ENCODE results near the gene EGLN1. TPM values are rescaled to one million over a fixed set of nuclear protein-coding genes. Genes with fewer than 3 reads are reported as not detected.

The EGLN1 gene
- polyA plus RNA-seq, 1 donor, result 44.3 TPM

GRCh38 chr1:231396643-231397042 lies 25.4 kb downstream of the EGLN1 start:
- DNase-seq (ENCODE audit: low read depth), result no peak

GRCh38 chr1:231395998-231396390 lies 26.1 kb downstream of the EGLN1 start:
- DNase-seq (ENCODE audit: low read depth), result no peak

GRCh38 chr1:231395076-231395997 lies 26.8 kb downstream of the EGLN1 start:
- DNase-seq (ENCODE audit: low read depth), result peak; percentile 65

GRCh38 chr1:231393668-231394067 lies 28.4 kb downstream of the EGLN1 start:
- DNase-seq (ENCODE audit: low read depth), result no peak

- DNase-seq (ENCODE audit: low read depth), result no peak
Observed at GRCh38 chr1:231392389-231393131, 29.5 kb downstream of the EGLN1 start.

GRCh38 chr1:231390071-231390470 lies 32.0 kb downstream of the EGLN1 start:
- DNase-seq (ENCODE audit: low read depth), result no peak

GRCh38 chr1:231387770-231388669 lies 34.1 kb downstream of the EGLN1 start:
- DNase-seq (ENCODE audit: low read depth), result no peak

- no peak for DNase-seq (ENCODE audit: low read depth)
Observed at GRCh38 chr1:231386466-231386865, 35.6 kb downstream of the EGLN1 start.

- no peak for DNase-seq (ENCODE audit: low read depth)
Observed at GRCh38 chr1:231385416-231385748, 36.7 kb downstream of the EGLN1 start.

- DNase-seq (ENCODE audit: low read depth), result no peak
Observed at GRCh38 chr1:231384696-231385415, 37.2 kb downstream of the EGLN1 start.

- DNase-seq (ENCODE audit: low read depth), result no peak
Observed at GRCh38 chr1:231383159-231383860, 38.8 kb downstream of the EGLN1 start.

- DNase-seq (ENCODE audit: low read depth), result no peak
Observed at GRCh38 chr1:231382426-231382825, 39.7 kb downstream of the EGLN1 start.

- no peak for DNase-seq (ENCODE audit: low read depth)
Observed at GRCh38 chr1:231381729-231382128, 40.4 kb downstream of the EGLN1 start.

GRCh38 chr1:231376875-231377549 lies 45.1 kb downstream of the EGLN1 start:
- DNase-seq (ENCODE audit: low read depth), result no peak

GRCh38 chr1:231376101-231376500 lies 46.0 kb downstream of the EGLN1 start:
- no peak for DNase-seq (ENCODE audit: low read depth)

GRCh38 chr1:231374394-231374793 lies 47.7 kb downstream of the EGLN1 start:
- DNase-seq (ENCODE audit: low read depth), result no peak

GRCh38 chr1:231372501-231372900 lies 49.6 kb downstream of the EGLN1 start:
- no peak for DNase-seq (ENCODE audit: low read depth)

- no peak for DNase-seq (ENCODE audit: low read depth)
Observed at GRCh38 chr1:231369282-231369681, 52.8 kb downstream of the EGLN1 start.

- DNase-seq (ENCODE audit: low read depth), result no peak
Observed at GRCh38 chr1:231364192-231364591, 57.9 kb downstream of the EGLN1 start.

GRCh38 chr1:231363624-231364023 lies 58.5 kb downstream of the EGLN1 start:
- no peak for DNase-seq (ENCODE audit: low read depth)
